GM19035 (cell line): ENCODE data around the gene GOLPH3L.
A peak's percentile ranks its signal among the peaks of the same experiment; 100 is the strongest.
"Not testable (repeated sequence)": the region's sequence is repeated elsewhere in the genome, so short reads cannot be mapped to it uniquely, and the experiment has no call there.

ENCODE experiments used
- ATAC-seq: cut with Tn5 transposase; IDR thresholded peaks from one replicate; pipeline ENCODE4 v1.9.1; 2021; ENCODE audit not compliant: unreplicated experiment

GOLPH3L gene

GRCh38 chr1:150660584-150660983, 36.4 kb downstream of the GOLPH3L start:
- no peak for ATAC-seq

GRCh38 chr1:150657064-150657463, 39.9 kb downstream of the GOLPH3L start:
- not testable (repeated sequence) for ATAC-seq

- not testable (repeated sequence) for ATAC-seq
Observed at GRCh38 chr1:150654635-150655034, 42.3 kb downstream of the GOLPH3L start.

- ATAC-seq, result no peak
Observed at GRCh38 chr1:150650193-150650592, 46.8 kb downstream of the GOLPH3L start.

GRCh38 chr1:150649441-150650075, 47.4 kb downstream of the GOLPH3L start:
- no peak for ATAC-seq

- no peak for ATAC-seq
Observed at GRCh38 chr1:150642296-150642695, 54.7 kb downstream of the GOLPH3L start.

GRCh38 chr1:150641126-150641815, 55.7 kb downstream of the GOLPH3L start:
- not testable (repeated sequence) for ATAC-seq

GRCh38 chr1:150638430-150638829, 58.5 kb downstream of the GOLPH3L start:
- not testable (repeated sequence) for ATAC-seq

- not testable (repeated sequence) for ATAC-seq
Observed at GRCh38 chr1:150634839-150635622, 61.9 kb downstream of the GOLPH3L start.

GRCh38 chr1:150629115-150629928, 67.6 kb downstream of the GOLPH3L start, which contains the start of gene ENSA:
TSS of gene ENSA (minus strand) at chr1:150629612. CDS start at chr1:150629470, 142 bp downstream.
- ATAC-seq, result peak; percentile 92

GRCh38 chr1:150628766-150629114, 68.2 kb downstream of the GOLPH3L start:
- ATAC-seq, result no peak

GRCh38 chr1:150627826-150628410, 69.0 kb downstream of the GOLPH3L start:
- no peak for ATAC-seq

GRCh38 chr1:150626150-150626549, 70.8 kb downstream of the GOLPH3L start:
- no peak for ATAC-seq

GRCh38 chr1:150624546-150624945, 72.4 kb downstream of the GOLPH3L start:
- not testable (repeated sequence) for ATAC-seq

GRCh38 chr1:150624134-150624533, 72.8 kb downstream of the GOLPH3L start:
- ATAC-seq, result not testable (repeated sequence)

- no peak for ATAC-seq
Observed at GRCh38 chr1:150622303-150622975, 74.5 kb downstream of the GOLPH3L start.

- ATAC-seq, result no peak
Observed at GRCh38 chr1:150621497-150622302, 75.3 kb downstream of the GOLPH3L start.

GRCh38 chr1:150620919-150621318, 76.0 kb downstream of the GOLPH3L start:
- ATAC-seq, result no peak
